ENCODE results near the gene LAMC2.

The LAMC2 gene

GRCh38 chr1:183173828-183174227 lies 12.2 kb upstream of the LAMC2 start:
- DNase-seq, result no peak

DNA sequence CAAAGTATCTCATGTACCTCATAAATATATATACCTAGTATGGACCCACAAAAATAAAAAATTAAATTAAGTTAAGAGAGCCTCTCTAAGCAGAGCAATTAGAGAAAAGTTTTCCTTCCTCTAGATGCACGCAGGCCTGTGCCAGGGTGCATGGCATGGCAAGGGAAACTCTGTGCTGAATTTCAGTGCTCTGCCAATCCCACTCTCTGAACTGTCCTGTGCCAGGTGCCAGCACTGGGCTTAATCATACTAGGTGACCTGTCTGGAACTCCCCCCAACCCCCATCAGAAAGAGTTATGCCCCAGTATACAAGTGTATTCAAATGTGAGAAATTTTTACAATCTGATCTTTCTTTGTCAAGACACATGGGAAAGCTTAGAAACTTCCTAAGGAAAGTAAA lies 10.4 kb upstream of the LAMC2 start:
- DNase-seq, result no peak

GRCh38 chr1:183178545-183178944 lies 7.5 kb upstream of the LAMC2 start:
- DNase-seq, result no peak

DNA sequence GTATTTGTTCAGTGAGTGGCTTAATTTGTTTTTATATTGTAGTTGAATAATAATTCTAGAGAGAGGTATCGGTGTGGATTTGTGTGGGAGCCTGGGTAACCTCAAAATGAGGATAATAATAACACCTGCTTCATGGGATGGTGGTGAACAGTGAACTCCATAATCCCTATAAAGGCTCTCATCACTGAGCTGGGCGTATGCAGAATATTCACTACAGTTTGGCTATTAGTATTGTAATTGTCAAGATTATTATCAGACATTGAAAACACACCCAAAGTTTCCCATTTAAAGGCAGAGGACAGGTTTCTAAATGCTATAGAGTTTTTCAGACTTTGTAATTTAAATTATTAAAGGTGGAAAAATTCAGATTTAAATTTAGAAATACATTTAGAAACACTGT lies 7.0 kb upstream of the LAMC2 start:
- no peak for DNase-seq

GRCh38 chr1:183180218-183180617 lies 5.8 kb upstream of the LAMC2 start:
- no peak for DNase-seq

DNA sequence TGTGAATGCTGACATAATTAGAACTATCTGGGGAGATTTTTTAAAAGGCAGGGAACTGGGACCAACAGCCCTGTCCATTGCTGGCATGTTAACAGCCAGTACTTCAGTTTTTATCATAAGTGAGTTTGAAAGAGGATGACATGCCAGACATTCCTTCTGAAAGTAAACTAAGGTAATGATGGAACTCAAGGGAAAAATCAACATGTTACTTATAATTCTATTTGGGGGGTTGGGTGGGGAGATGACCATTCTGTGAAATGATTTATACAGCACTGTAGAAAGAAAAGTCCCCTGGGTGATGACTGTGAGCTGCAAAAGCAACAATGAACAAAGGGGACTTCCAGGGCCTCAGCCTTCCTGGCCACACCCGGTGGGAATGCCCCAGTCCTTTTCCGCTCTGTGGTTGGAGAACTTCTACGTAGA lies 5.4 kb upstream of the LAMC2 start:
- no peak for DNase-seq

DNA sequence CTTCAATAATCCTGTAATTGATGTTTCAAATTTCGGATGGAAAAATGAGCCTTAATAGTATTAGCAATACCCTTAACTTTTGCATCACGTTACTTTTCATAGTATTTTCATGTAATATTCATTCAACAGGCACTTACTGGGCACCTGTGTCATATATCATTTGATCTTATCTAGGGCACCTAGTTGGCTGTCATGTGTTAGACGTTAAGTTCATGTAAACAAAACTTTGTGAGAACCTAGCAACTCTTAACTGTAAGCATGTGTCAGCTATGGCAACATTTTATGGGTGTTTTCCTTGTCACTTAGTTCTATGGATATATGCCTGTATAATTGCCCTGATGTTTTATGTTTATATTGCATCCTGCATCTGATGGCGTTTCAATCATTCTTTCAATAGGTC lies 777 bp downstream of the LAMC2 start:
- no peak for DNase-seq

- DNase-seq, result no peak
These were observed 2.2 kb downstream of the LAMC2 start for GRCh38 chr1:183188240-183188639.

DNA sequence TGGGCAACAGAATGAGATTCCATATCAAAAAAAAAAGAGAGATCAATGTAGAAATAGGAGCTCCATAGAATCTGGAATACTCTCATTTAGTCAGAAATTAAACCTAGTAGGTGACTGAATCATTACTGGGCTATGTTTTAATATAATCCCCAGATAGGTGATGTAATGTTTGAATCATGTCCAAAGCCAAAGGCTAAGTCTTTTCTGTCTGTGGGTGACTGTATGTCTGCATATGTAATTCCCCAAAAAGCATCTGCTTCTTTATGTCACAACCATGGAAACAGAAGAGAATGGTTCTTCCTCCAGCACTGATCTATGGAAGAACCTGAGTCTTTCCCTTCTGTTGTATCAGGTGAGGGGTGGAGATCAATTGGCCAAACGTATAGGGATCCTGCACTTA lies 5.8 kb downstream of the LAMC2 start:
- DNase-seq, result no peak

- no peak for DNase-seq
These were observed 8.0 kb downstream of the LAMC2 start for GRCh38 chr1:183193963-183194525.

DNA sequence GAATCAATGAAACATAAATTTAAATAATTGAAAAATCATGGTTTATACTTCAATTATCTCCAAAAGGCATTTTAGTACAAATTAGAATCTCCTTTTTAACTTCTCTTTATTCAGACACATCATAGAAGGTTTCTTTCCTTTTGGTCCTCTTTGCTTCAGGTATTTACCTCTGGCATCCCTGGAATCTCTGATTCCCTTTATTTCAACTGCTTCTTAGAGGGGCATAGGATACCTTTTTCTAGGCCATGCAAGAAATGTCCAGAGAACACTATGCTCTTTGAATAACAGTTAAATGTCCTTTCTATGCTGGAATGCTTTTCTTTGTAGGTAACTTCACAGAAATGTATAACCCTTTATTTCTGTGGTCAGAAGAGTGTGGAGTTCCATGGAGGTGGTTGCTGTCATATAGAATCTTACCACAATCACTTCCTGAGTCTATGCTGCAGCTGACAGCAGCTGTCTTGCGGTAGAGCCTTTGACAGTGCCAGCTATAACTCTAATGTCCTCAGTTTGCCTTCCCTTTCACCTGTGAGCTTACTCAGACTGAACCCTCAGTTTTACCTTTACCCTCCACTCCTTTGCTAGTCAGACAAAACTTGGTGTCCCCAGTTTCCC lies 8.6 kb downstream of the LAMC2 start:
- DNase-seq, result peak; percentile 17

GRCh38 chr1:183195142-183195574 lies 9.1 kb downstream of the LAMC2 start:
- DNase-seq, result no peak

DNA sequence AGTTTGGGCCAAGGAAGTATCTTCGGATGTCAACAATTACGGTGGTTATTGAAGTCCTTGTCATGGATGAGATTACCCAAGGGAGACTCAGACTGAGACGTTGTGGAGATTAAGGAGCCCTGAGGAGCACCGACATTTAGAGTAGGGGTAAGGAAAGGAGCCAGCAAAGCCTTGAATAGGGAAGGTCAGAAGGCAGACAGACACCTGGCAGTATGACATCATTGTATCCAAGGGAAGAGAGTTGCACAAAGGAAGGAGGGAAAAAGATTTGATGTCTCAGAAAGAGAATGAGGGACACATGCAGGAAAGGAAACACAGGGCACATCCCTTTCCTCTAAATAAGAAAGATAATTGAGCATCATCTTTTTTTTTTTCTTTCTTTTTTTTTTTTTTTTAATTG lies 11.7 kb downstream of the LAMC2 start:
- DNase-seq, result no peak

DNA sequence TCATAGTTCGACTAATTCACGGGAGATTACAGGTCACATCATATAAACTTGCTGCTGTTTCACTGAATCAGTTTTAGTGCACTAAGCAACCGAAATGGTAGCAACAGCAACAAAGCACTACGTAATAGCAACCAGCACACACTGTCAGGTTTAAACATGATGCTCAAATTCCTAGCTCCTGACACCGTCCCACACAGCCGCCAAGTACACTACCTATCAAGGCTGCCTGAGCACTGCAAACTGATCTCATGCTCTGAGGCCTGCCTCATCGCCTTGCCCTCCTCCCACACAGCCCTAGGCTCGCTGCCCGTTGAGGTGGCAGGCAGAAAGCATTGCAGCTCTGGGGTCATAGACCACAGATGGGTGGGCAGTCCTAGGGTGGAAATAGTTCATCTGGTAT lies 12.4 kb downstream of the LAMC2 start:
- no peak for DNase-seq

DNA sequence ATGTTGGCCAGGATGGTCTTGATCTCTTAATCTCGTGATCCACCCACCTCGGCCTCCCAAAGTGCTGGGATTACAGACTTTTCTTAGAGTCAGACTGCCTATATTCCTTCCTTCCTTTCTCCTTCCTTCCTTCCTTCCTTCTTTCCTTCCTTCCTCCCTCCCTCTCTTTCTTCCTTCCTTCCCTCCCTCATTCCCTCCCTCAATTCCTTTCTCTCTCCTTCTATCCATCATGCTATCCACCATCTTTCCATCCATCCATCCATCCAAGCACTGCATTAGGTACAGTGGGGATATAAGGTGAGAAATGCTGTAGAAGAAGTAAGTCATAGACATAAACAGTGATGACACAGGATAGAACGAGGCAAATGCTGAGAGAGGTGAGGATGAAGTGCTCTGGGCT lies 13.2 kb downstream of the LAMC2 start:
- DNase-seq, result no peak

DNA sequence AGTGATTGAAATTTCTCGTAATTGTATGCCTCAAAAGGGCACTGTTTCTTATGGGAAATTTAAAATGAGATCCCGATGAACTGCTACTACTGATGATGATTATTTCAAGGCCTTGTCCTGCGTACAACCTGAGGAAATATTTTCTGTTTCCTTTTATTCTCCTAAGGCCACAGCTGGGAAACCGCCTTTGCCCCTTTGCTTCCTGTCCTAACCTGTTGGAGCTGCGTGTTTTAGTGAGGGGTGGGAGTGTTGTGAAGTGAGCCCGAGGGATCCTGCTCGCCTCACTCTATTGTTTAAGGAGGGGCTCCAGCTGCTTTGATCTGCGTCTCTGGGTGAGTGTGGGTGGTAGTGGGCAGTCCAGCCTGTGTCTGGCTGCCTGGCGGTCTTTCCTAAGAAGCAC lies 14.4 kb downstream of the LAMC2 start:
- DNase-seq, result no peak

DNA sequence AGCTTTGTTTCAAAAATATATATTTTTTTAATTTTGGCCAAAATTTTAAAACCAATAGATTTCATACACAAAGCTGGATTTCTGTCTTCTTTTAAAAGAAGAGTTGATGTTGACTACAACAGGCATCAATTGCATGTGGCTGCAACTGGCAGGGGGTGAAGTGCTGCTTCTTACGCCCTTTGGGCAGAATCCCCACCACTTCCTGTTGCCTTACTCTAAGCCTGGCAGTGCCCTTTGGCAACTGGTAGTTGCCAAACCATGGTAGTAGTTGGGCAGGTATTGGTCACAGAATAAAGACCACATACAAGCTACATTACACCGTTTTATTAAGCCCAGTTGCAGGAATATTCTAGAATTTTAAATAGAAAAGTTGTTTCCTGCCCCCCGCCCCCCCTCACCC lies 17.0 kb downstream of the LAMC2 start:
- DNase-seq, result no peak

- DNase-seq, result no peak
These were observed 19.2 kb downstream of the LAMC2 start for GRCh38 chr1:183205196-183205781.

DNA sequence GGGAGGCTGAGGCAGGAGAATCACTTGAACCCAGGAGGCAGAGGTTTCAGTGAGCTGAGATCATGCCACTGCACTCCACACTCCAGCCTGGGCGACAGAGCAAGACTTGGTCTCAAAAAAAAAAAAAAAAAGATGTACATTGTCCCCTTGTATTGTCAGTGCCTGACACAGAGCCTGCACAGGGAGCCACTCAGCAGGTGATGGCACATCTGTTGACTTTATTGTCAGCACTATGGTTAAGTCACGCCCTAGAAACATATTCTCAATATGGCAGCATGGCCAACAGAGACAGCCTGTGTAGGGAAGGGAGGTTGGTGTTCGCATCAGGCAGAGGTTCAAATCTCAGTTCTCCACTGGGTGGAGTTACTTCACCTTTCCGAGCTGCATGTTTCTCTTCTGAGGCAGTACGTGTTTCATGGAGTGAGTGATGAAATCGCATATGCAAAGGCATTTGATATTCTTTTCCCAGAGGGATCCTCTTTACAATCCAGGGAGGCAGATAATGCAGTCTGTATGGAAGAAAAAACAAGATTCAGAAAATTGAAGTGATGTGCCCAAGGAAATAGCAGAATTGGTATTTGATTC lies 20.6 kb downstream of the LAMC2 start:
- DNase-seq, result no peak

DNA sequence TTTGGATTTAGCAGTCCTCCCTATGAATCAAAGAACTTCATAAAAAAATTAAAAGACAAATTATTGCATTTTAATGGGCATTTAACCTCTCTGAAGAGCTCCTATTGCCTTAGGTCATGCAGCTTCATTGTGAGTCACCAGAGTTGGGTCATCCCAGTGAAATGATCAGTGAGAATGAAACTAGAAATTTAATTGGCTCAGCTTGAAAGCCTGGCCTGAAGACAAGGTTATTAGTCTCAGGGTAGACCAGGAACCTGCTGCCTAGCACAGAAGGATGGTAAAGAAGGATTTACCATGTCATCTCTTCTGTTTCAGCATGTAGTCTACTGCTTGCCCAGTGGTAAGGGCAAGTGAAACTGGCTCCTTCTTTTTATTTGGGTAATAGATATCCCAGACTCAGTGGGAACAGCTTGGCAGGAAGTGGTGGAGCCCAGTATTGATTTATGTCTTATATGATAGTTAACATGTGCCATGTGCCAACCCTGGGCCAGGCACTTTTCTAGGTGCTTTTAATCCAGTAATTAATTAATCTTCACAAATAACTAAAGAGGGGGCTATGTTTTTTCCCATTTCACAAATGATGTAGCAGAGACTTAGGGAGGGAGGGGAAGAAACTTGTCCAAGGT lies 23.6 kb downstream of the LAMC2 start:
- DNase-seq, result no peak

GRCh38 chr1:183210681-183211080 lies 24.6 kb downstream of the LAMC2 start:
- DNase-seq, result no peak

- no peak for DNase-seq
These were observed 26.8 kb downstream of the LAMC2 start for GRCh38 chr1:183212870-183213269.

DNA sequence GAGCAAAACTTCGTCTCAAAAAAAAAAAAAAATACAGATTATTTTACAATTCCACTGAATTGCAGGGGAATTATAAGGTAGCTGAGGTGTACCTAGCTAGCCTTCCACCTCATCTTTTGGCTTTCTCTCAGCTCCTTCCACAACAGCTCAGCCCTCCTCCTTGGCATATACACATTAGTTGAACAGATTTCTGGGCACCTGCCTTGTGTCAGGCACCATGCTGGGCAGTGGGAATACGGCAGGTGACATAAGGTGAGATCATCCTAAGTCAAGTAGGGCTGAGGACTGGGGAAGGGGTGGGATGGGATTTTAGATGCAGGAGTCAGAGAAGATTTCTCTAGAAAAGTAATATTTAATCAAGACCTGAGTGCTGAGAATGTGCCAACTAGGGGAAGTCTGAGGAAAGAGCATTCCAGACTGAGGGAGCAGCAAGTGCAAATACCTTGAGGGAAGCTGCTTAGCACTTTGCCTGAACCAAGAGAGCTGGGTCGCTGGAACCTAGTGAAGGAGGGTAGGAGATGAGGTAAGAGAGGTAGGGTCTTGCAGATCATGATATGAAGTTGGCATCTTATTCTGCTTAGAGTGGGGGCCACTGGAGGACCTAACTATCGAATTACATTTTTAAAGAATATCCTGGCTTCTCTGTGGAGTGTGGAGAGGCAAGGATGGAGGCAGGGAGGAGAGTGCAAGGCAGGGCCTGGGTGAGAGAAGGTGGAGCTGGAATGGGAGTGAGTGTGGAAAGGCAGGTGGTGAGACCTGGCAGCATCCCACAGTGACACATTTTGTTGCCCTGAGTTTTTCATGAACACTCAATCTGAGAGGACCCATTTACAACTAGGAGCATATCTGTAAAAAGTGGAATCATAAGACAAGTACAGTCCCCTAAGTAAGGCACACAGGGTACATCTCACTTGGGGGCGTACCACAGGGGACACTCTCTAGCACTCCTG lies 28.2 kb downstream of the LAMC2 start:
- DNase-seq, result no peak

All from CD4-positive, alpha-beta T cell treated with Interleukin-17A for 4 hours (primary cell).